GM21576 (cell line): ENCODE measurements around the gene ESR1.
"Not testable (repeated sequence)": the region's sequence is repeated elsewhere in the genome, so short reads cannot be mapped to it uniquely, and the experiment has no call there.

Experiments
- ATAC-seq: cut with Tn5 transposase; IDR thresholded peaks from one replicate; pipeline ENCODE4 v1.9.1; 2021; ENCODE audit warnings: mild to moderate bottlenecking, moderate library complexity; ENCODE audit not compliant: unreplicated experiment

The ESR1 gene

DNA sequence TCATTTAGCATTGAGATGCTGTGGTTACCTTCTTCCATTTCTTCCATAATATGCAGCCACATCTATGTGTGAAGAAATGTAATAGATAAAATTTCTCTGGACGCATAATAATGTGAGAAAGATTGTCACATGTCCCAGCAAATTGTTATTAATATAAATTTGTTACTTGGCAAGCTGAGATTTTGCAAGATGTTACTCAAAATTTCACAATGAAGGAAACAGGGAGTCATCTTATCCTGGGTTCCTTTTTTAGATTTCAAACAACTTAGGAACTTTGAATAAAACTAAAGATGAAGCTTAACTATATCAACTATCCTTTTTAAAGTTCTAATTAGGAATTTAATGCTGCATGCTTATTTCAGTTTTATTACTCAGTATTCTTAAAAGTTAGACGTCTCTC is 3.6 kb downstream of the ESR1 start:
- no peak for ATAC-seq

DNA sequence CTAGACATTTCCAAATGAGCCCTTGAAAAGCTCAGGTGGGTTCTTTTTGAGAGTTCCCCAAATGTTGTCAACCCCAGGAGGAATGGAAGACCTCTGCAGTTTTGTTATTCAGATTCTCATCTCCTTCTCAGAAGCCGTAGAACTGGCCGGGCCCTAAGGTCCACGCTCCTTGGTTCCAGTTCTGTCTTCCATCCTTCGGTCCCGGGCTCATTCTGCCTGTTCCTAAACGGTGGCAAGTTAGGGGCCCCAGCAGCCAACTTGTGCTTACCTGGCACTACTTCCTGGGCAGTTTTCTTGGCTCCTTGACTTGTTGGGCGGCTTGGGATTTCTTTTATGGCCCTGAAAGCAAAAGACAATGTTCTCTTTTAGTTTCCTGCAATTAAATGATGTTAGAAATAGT is 6.4 kb downstream of the ESR1 start:
- no peak for ATAC-seq

DNA sequence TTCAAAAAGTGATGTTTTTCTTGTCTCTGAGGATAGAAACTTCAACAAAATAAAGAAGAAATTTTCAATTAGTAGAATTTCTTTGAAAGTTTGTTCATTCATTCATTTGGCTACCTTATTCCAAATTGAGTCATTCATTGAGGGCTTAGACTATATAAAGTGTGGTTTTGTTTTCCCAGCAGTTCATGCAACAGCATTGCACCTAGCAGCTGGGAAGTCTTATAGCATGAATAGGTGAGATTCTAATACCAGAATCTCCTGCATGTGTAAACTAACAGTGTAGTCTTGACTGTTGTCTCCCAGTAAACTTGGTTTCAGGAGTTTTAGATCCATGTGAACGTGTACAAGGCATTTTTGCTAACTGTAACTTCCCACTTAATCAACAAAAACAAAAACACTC is 7.1 kb downstream of the ESR1 start:
- no peak for ATAC-seq

DNA sequence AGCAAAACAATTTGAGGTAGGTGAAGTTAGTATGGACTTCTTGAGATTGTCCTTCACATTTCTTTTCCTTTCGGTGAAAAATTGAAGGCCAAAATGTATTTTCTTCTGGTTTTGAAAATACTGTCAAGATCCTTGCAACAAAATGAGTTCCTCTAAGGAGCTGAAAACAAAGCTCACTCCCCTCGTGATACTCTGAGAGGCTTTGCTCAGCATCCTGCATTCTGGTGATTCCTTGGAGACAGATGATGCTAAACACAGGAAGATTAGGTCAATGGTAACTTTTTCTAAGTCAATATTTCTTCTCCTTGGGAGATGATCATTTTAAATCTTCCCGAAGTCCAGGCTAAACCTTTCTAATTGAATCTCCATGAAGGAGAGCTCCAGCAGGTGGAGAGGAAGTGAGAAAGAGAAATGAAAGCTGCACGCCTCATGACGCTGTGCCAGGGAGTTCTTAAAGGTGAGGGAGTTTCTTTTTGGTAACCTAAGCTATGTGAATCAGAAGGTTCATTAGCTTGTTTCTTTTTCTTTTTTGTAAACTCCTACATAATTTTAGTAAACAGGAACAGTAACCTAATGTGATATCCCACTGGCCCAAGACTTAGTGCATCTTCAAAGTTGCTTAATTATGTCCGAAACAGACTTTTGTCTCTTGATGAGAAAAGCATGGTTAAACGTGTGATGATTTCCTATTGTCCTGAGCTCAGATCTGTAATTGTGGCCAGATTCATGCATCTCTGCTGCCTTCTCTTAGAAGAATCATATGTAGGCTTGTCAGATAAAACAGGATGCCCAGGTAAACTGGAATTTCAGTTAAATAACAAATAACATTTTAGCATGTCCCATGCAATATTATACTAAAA is 15.0 kb downstream of the ESR1 start:
- peak; percentile 99 for ATAC-seq

DNA sequence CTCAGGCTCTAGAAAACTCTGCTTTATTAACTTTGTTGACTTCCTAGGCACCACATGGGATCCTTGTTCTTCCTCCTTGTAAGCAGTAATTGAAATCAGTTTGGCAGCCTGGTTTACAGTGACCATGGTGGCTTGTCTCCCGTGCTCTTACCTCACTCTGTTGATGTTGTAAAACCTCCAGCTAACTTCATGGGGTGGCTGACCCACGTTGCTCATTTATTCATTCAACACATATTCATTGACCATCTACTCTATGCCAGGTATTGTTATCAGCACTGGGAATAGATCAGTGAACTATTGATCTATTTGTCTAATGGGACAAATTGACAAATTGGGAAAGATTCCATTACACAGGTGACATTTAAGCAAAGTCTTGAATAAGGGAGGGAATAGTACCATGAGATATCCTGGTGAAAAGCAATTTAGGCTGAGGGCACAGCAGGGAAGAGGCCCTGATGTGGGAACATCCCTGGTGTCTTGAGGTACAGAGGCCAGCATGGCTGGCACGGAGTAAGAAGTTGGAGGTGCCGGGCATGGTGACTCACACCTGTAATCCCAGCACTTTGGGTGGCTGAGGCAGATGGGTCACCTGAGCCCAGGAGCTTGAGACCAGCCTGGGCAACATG is 19.1 kb downstream of the ESR1 start:
- ATAC-seq: no peak

DNA sequence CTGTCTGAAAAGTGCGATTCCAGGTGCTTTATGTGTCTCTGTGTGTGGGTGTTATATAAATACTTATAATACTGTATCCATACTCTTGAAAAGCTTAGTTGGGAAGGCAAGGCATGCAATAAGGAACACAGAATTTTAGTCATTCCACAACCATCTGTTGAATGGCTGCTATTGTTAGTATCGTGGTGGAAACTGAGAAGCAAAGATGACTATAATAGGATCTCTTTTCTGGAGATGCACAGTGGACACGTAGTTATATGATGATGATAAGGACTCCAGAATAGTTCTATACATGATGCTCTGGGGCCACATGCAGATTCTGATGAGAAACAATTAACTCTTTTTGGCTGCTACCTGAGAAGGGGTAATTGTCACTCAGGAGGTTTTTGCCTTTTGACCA is 25.2 kb downstream of the ESR1 start:
- ATAC-seq: no peak

DNA sequence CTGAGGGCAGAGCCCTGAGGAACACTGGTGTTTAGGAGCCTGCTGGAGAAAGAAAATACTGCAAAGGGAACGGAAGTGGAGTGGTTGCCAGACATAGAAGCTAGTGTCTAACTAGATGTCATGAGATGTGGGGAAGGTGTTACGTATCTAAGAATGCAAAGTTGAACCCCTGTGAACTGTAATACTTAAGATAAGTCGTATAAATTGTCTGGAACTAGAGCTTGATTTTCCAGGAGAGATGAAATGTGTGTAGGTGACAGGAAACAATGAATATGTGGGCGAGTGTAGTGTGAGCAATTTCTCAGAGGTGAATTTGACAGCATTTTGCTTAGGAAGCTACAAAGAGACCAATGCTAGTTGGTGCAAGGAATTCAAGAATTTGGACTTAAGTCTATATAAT is 27.9 kb downstream of the ESR1 start:
- ATAC-seq: no peak

DNA sequence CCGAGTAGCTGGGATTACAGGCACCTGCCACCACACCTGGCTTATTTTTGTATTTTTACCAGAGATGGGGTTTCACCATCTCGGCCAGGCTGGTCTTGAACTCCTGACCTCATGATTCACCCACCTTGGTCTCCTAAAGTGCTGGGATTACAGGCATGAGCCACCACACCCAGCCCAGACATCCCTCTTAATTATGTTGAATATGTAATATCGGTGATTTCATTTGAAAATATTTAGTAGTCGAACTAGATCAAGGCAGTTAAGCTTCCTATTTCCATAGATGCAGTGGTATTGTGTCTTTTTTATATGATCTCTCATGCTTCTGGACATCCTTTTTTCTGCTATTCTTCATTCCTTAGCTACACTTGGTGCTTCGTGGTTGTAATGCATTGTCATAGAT is 29.7 kb downstream of the ESR1 start:
- ATAC-seq: no peak

DNA sequence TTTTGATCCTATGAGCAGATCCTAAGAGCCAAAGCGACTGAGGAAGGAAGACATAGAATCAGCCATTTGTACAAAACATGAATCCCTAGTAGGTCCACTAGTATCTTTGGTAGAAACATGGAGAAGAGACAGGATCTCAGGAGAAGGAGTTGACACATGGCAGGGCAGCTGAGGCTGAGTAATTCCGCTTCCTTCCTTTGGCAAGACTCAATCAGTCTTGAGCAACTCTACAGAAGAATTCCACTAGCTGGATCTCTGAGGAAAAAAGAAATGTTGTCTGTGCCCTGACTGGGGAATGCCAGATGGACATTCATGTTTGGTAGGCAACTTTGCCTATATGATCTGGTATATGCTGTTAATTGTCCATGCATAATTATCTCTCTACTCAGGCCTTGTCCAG is 35.3 kb downstream of the ESR1 start:
- ATAC-seq: no peak

DNA sequence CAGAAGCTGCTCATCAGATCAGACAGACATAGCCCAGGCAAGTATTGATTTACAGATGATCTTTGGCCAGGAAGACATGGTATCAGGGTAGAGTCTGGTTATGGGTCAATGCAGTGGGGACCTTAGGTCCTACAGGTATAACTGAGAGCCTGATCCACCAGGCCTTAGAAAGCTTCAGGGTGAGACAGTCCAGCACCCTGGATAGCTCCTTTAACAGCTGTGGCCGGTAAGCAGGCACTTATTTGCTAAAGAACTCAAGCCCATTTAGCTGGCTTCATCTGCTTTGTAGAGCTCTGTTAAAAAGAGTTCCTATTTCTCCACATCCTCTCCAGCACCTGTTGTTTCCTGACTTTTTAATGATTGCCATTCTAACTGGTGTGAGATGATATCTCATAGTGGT is 39.6 kb downstream of the ESR1 start:
- no peak for ATAC-seq

DNA sequence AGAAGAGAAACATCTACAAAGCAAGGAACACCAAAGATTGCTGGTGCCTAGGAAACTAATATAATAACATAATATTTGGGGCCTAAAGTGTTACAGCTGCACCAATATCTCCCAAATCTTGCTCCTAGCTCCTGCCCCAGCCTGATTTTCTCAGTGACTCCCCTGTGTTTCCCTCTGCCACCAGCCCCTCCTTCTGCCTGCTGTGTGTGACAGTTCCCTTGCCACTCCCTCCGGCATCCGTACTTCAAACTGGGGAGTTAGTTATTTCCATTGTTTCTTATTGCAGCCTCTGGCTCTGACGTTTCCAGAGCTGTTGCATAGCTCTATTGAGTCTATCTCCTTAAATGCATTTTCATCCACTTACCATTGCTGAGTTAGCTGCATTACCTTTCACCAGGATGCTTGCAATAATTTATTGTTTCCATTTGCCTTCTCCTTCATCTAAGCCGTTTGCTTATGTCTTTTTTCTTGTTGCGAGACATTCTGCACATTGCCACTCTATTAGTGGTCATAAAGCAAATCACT is 43.1 kb downstream of the ESR1 start:
- ATAC-seq: no peak

DNA sequence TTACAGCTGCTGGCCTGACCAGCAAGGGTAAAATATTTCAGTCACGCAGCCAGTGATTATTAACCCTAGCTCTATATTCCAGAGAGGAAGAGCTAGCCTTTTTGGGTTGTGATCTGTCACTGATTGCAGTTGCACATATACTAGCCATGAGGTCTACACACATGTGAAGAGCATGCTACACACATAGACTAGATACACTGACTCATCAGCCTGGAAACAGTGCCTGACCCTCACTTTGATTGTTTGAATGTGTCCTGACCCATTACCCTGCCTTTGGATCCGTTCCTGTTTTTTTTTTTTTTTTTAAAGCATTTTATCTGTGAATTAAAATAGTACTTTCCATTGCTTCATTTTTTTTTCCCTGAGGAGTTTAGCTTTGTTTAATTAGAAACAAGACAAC is 50.8 kb downstream of the ESR1 start:
- ATAC-seq: no peak

DNA sequence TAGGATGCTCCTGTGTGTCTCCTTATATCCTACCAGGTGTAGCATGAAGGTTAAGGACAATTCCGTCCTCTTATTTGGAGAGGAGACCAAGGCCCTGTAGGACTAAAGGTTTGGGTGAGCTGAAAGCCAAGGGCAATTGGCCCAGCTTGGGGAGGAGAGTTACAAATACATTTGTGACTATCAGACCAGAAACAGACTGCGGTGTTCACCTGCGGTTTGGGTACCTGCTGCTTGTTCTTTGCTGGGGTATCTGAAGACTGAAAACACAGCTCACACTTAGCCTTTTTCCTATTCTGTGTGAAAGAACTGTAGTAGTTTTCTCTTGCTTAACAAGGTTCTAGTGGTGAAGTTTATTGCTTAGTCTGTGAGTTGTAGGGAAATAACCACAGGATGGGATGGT is 55.0 kb downstream of the ESR1 start:
- ATAC-seq: no peak

DNA sequence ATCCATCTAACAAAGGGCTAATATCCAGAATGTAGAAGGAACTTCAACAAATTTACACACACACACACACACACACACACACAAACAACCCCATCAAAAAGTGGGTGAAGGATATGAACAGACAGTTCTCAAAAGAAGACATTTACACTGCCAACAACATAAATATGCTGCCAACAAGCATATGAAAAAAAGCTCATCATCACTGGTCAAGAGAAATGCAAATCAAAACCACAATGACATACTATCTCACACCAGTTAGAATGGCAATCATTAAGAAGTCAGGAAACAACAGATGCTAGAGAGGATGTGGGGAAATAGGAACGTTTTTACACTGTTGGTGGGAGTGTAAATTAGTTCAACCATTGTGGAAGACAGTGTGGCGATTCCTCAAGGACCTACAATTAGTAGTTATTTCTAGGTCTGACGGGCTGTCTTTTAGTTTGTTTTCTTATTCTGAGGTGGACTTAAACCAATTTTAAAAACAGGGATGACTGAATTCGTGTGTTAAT is 59.9 kb downstream of the ESR1 start:
- ATAC-seq: not testable (repeated sequence)

DNA sequence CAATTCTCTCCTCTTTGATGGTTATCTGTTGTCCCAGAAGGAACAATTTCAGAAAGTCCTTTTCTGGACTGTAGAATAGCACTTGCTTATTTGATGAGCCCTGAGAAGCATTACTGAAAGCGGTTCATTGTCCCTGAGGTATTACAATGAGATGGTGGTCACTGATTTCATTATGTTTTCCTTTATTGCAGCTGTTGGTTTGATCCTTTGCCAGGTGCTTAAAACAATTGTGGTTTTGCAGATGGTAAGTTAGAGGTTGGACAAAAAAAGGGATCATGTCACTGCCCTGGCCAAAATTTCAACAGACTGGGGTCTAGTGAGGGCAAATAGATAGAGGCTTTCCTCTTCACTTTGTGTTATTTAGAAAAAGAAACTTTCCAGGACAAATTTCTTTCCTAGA is 61.9 kb downstream of the ESR1 start:
- ATAC-seq: no peak

DNA sequence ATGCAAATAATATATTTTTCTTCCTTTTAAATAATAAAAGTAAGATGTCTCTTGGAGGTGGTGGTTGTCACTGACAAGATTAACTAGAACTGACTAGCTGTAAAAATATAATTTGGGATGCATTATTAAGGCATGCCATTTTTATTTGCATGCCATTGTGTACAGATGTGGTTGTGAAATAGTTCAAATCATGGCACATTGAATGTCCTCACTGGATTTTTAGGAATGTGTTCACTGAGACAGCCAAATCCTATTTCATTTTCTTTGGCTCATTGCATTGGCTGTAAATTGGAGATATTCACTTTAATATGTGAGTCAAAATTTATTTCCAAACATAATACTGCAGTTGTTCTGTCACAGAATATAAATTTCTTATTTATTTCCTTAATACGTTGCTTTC is 62.3 kb downstream of the ESR1 start:
- ATAC-seq: no peak

DNA sequence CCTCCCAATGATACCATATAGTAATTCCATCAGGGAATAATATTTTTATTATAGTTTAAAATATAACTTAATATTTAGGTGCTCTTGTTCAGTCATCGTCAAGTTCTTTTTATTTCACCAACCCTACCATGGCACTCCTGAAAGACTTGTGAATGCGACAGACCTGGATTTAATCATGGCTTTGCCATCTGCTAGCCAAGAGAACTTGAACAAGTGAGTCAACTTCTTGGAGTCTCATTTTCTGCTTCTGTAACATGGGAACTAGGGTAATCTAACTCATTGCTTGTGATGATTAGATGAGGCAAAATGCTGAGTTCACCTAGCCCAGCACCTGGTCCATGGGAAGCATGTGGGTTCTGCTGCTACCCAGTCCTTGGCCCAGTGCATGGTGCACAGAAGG is 62.9 kb downstream of the ESR1 start:
- no peak for ATAC-seq

DNA sequence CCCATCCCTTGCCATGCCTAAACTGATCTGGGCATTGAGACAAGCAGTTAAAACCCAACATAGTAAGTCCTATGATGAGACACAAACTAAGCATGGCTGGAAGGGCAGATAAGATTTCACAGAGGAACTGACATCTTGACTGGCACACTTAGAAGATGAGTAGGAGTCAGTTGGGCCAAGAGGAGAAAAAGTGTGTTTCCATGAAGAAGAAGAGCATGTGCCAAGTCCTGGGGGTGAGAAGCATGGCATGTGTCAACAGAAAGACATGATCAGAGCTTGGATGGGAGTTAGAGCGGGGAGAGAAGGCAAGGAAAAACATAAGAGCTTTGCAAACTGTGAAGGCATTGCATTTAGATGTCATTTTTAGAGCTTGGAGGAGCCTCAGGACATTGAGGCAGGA is 68.0 kb downstream of the ESR1 start:
- ATAC-seq: no peak

DNA sequence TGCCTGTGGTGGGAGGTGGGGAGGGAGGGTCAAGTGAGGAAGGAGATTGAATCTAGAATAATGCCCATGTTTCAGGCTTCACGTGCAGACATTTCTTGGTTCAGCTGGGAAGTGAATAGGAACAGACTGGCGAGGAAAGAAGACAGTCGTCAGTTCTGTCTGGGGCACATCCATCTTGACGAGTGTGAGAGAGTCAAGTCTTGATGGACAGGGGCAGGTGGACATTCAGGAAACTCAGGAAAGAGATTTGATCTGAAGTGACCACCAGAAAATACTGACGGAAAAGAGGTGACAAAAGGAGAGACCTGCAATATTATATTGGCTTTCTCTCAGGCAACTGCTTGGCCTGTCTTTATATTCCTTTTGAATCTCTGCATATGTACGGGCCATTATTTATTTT is 68.6 kb downstream of the ESR1 start:
- no peak for ATAC-seq

DNA sequence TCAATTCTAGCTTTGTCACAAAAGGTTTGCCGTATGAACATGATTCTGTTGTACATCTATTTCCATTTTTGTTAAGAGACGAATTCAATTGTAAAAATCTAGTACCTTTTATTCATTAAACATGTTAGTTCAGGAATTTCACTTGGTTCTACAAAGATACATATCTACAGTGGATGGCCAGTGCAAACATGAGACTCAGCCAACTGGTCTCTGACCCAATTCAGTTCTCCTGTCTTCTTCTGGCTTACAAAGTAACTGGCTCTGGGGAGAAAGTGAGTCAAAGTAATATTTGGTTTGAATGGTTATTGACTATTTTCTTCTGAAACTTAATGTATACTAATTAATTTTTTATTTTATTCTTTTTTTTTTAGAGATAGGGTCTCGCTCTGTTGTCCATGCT is 70.0 kb downstream of the ESR1 start:
- ATAC-seq: no peak

DNA sequence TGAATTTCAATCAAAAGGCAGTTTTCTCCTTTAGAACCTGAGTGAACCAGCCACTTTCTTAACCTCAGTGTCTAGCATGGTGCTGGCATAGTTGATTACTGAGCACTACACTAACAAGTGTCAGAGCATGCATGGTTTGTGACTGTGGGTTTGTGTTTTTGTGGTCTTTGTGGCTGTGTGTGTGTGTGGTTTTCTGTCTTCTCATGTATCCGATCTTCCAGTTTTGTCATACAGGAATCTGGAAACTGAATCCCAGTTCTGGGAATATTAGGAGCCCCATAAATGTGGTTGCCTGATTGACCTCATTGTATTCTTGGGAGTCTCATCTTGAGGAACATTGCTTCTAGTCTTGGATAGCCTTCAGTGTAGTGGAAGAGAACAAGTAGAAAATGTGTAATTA is 73.7 kb downstream of the ESR1 start:
- ATAC-seq: no peak

DNA sequence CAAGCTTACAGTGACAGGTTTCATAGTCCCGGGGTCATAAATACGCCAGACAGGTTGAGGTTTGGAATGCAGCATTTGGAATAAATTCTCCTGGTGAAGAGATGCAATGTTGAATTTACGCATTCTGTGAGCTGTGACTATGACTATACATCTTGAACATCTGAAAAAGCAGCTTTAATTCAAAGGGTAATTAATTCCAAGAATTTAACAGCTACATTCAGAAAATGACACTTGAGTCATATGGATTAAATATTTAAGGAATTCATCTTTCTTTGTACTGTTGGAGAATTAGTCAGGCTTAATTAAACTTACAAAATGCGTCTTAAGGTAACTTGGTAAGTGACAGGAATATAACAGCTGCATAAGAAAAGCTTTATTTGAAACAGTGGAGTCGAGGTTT is 74.7 kb downstream of the ESR1 start:
- ATAC-seq: no peak
